Measurements from ENCODE around the gene ACY1.

Gene ACY1

DNA sequence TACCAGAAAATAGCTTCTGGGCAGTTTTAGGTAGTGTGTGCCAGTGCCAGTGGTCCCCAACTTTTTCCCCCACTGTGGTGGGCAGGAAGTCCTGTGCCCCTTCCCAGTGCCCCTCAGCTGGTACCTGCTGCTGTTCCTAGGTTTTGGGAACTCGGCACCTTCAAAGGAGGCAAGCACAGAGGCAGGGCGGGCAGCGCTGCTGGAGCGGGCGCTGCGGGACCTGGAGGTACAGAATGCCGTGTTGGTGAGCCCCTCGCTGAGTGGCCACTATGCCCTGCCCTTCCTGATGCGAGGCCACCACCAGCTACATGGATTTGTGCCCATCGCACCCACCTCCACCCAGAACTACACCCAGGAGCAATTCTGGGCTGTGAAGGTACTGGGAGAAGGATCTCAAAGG is 3.1 kb upstream of the ACY1 start:
- no peak for TF ChIP-seq EZH2 (optimal IDR thresholded peaks at IDR 0.05; ENCODE audit: low read depth, low read length)
- TF ChIP-seq EZH2phosphoT487 (IDR thresholded peaks at IDR 0.05; ENCODE audit: low read length): no peak
- TF ChIP-seq, protein P1, sequence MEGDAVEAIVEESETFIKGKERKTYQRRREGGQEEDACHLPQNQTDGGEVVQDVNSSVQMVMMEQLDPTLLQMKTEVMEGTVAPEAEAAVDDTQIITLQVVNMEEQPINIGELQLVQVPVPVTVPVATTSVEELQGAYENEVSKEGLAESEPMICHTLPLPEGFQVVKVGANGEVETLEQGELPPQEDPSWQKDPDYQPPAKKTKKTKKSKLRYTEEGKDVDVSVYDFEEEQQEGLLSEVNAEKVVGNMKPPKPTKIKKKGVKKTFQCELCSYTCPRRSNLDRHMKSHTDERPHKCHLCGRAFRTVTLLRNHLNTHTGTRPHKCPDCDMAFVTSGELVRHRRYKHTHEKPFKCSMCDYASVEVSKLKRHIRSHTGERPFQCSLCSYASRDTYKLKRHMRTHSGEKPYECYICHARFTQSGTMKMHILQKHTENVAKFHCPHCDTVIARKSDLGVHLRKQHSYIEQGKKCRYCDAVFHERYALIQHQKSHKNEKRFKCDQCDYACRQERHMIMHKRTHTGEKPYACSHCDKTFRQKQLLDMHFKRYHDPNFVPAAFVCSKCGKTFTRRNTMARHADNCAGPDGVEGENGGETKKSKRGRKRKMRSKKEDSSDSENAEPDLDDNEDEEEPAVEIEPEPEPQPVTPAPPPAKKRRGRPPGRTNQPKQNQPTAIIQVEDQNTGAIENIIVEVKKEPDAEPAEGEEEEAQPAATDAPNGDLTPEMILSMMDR (IDR thresholded peaks at IDR 0.05; ENCODE audit: low read length): no peak
- H3K9ac ChIP-seq (ENCODE audit: low read length): no peak overlapping the region
- H3K4me3 ChIP-seq (ENCODE audit: low read length): no peak overlapping the region
- no peaks in the 10 kb centered on the region for H3K9me2 ChIP-seq (replicated peaks; ENCODE audit: insufficient read depth, low read length)
- H3K9me3 ChIP-seq (replicated peaks; ENCODE audit: insufficient read depth, low read length): no peaks in the 10 kb centered on the region
- H4K20me1 ChIP-seq (ENCODE audit: insufficient read depth, low read length): no peaks in the 10 kb centered on the region
- no peak for DNase-seq
- no peaks in the 10 kb centered on the region for H3K4me1 ChIP-seq (ENCODE audit: low read length)
- H3K36me3 ChIP-seq (replicated peaks; ENCODE audit: insufficient read depth, low read length): no peaks in the 10 kb centered on the region
- peaks cover 35% of the 10 kb centered on the region for H3F3A ChIP-seq (ENCODE audit: insufficient read depth, low read length)
- H3K79me2 ChIP-seq (ENCODE audit: low read length): peaks cover 8% of the 10 kb centered on the region
- H3K27ac ChIP-seq (ENCODE audit: low read length): no peak overlapping the region
- no peak overlapping the region for H3K4me2 ChIP-seq (ENCODE audit: low read depth, low read length)
- H3K27me3 ChIP-seq (replicated peaks; ENCODE audit: insufficient read depth, low read length): no peaks in the 10 kb centered on the region
- H2AFZ ChIP-seq (ENCODE audit: low read length): no peak overlapping the region

DNA sequence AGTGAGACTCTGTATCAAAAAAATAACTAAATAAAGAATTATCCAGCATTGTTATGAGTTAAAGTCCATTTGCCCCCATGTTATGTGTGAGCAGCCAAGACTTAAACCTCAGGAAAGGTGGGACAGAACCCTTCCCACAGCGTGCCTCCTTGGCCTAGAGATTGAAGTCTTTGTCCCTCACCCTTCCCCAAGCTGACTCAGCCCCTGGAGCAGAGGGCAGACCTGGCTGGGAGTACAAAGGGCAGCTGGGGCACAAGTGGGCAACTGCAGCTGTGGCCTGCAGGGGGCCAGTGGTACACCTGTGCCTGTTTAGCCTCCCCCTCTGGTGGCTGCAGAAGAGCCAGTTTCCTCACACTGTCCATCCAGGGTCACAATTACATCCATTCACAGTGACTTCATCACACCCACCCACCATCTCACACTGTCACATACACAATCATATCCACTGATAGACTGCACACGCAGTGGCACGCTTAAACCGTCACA is 940 bp upstream of the ACY1 start:
- Histone ChIP-seq H3K79me2 (ENCODE audit: low read length) (peaks cover 8% of the 10 kb centered on the region), H3K9me2 (replicated peaks; ENCODE audit: insufficient read depth, low read length) (no peaks in the 10 kb centered on the region), H3K27me3 (replicated peaks; ENCODE audit: insufficient read depth, low read length) (no peaks in the 10 kb centered on the region), H4K20me1 (ENCODE audit: insufficient read depth, low read length) (no peaks in the 10 kb centered on the region), H3K9ac (ENCODE audit: low read length) (peak overlapping the region; percentile 79), H3K4me3 (ENCODE audit: low read length) (peak overlapping the region; percentile 90), H3K9me3 (replicated peaks; ENCODE audit: insufficient read depth, low read length) (no peaks in the 10 kb centered on the region), H3F3A (ENCODE audit: insufficient read depth, low read length) (peaks cover 24% of the 10 kb centered on the region), H2AFZ (ENCODE audit: low read length) (peak overlapping the region; percentile 93), H3K4me2 (ENCODE audit: low read depth, low read length) (peak overlapping the region; percentile 94), H3K36me3 (replicated peaks; ENCODE audit: insufficient read depth, low read length) (no peaks in the 10 kb centered on the region), H3K4me1 (ENCODE audit: low read length) (no peaks in the 10 kb centered on the region), H3K27ac (ENCODE audit: low read length) (peak overlapping the region; percentile 75)
- TF ChIP-seq EZH2phosphoT487 (IDR thresholded peaks at IDR 0.05; ENCODE audit: low read length): no peak
- TF ChIP-seq, protein P1 (IDR thresholded peaks at IDR 0.05; ENCODE audit: low read length): peak; percentile 85
- peak; percentile 69 for DNase-seq

DNA sequence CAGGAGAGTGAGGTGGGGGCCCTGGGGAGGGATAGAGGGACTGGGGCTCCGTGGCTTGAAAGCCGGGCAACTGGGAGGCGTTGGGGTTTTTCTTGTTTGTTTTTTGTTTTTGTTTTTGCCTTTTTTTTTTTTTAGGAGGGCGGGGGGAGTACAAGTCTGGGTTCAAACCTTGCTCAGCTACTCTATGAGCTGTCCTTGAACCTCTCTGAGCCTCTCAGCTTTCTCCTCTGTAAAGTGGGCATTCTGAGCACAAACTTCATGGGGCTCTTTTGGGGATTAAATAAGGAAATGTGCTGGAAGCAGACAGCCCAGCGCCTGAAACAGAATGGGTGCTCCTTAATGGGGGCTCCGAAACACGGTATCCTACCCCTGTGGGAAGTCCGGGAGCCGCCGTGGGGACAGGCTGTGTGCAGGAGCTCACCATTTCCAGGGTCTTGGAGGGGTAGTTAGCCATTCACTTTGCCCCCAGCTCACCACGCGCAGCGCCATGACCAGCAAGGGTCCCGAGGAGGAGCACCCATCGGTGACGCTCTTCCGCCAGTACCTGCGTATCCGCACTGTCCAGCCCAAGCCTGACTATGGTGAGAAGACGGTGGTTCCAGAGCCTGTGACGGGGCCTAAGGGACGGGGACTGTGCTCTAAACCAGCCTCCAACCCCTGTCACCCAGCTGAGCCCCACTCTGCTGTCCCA is 388 bp downstream of the ACY1 start:
- H3K4me3 ChIP-seq (ENCODE audit: low read length): peak overlapping the region; percentile 90
- H3K4me2 ChIP-seq (ENCODE audit: low read depth, low read length): peak overlapping the region; percentile 94
- peaks cover 22% of the 10 kb centered on the region for H3F3A ChIP-seq (ENCODE audit: insufficient read depth, low read length)
- H3K27me3 ChIP-seq (replicated peaks; ENCODE audit: insufficient read depth, low read length): no peaks in the 10 kb centered on the region
- peak overlapping the region; percentile 75; the same call in 1 of the 2 replicates for H3K27ac ChIP-seq (ENCODE audit: low read length)
- H3K36me3 ChIP-seq (replicated peaks; ENCODE audit: insufficient read depth, low read length): no peaks in the 10 kb centered on the region
- peak overlapping the region; percentile 79 for H3K9ac ChIP-seq (ENCODE audit: low read length)
- DNase-seq: no peak
- peak overlapping the region; percentile 93 for H2AFZ ChIP-seq (ENCODE audit: low read length)
- TF ChIP-seq EZH2phosphoT487 (IDR thresholded peaks at IDR 0.05; ENCODE audit: low read length) (no peak), EZH2 (optimal IDR thresholded peaks at IDR 0.05; ENCODE audit: low read depth, low read length) (no peak)
- TF ChIP-seq, protein P1 (IDR thresholded peaks at IDR 0.05; ENCODE audit: low read length): no peak
- H3K9me2 ChIP-seq (replicated peaks; ENCODE audit: insufficient read depth, low read length): no peaks in the 10 kb centered on the region
- H3K9me3 ChIP-seq (replicated peaks; ENCODE audit: insufficient read depth, low read length): no peaks in the 10 kb centered on the region
- no peaks in the 10 kb centered on the region for H4K20me1 ChIP-seq (ENCODE audit: insufficient read depth, low read length)
- peaks cover 8% of the 10 kb centered on the region for H3K79me2 ChIP-seq (ENCODE audit: low read length)
- no peaks in the 10 kb centered on the region for H3K4me1 ChIP-seq (ENCODE audit: low read length)

Data from MM.1S (cell line).